ENCODE data around the gene DNAH9. TPM values are rescaled to one million over a fixed set of nuclear protein-coding genes. Genes with fewer than 3 reads are reported as not detected.

The DNAH9 gene
- polyA plus RNA-seq, 1 donor (not counting 4 experiments of a cell fraction or from before 2014, with no cell fraction given) = 0.42 TPM

DNA sequence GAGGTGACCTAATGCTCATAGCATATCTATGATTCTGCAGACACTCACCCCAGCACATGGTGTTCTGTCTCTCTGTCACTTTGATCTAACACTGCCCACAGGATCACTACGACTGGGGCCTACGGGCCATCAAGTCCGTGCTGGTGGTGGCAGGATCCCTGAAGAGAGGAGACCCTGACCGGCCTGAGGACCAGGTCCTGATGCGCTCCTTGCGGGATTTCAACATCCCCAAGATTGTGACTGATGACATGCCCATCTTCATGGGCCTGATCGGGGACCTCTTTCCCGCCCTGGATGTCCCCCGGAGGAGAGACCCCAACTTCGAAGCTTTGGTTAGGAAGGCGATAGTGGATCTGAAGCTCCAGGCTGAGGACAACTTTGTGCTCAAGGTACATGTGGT, 146.4 kb downstream of the DNAH9 start:
- no peak for FAIRE-seq
- no peak overlapping the region for H2AFZ ChIP-seq (ENCODE audit: control insufficient read depth, low read length)

GRCh38 chr17:11747441-11747840, 149.2 kb downstream of the DNAH9 start:
- dilution Hi-C loops (cut with MboI; ENCODE audit: extremely low pct_ligation_motif_present, low sequenced_read_pairs) = no loop called here
- no peak overlapping the region for H3K27ac ChIP-seq (ENCODE audit: control insufficient read depth, insufficient read depth, low read length)
- no peaks in the 10 kb centered on the region for H3K4me1 ChIP-seq (ENCODE audit: control insufficient read depth, extremely low read depth, insufficient read depth, low read length)
- H3K4me2 ChIP-seq (ENCODE audit: control insufficient read depth, extremely low read depth, insufficient read depth, low read depth, low read length) = no peak overlapping the region
- H3K79me2 ChIP-seq (ENCODE audit: control insufficient read depth, insufficient read depth, low read length) = no peaks in the 10 kb centered on the region
- no peak overlapping the region for H3K4me3 ChIP-seq (ENCODE audit: control insufficient read depth in 2 of 3, extremely low read depth in 1 of 3, insufficient read depth in 2 of 3, low read depth in 1 of 3, low read length in 3 of 3)
- no peaks in the 10 kb centered on the region for H3K9me3 ChIP-seq (ENCODE audit: control insufficient read depth, low read depth, low read length)
- no peaks in the 10 kb centered on the region for H3K27me3 ChIP-seq (ENCODE audit: control insufficient read depth, extremely low read depth, insufficient read depth, low read length)
- H3K36me3 ChIP-seq (ENCODE audit: control insufficient read depth in 2 of 2, extremely low read depth in 1 of 2, insufficient read depth in 2 of 2, low read length in 2 of 2) = no peaks in the 10 kb centered on the region
- DNase-seq (ENCODE audit: low read depth, low spot score) (no peak), FAIRE-seq (no peak)
- no peaks in the 10 kb centered on the region for H4K20me1 ChIP-seq (ENCODE audit: control insufficient read depth, extremely low read depth, insufficient read depth, low read length)
- TF ChIP-seq EZH2 (IDR thresholded peaks at IDR 0.05; ENCODE audit: low read length) = no peak
- TF ChIP-seq CTCF (optimal IDR thresholded peaks at IDR 0.05 in 1 of 3, IDR thresholded peaks at IDR 0.05 in 1 of 3, conservative IDR thresholded peaks at IDR 0.05 in 1 of 3; ENCODE audit: extremely low read depth in 1 of 3, insufficient read depth in 2 of 3, low read length in 3 of 3) = no peak
- H3K9me1 ChIP-seq (ENCODE audit: control insufficient read depth, extremely low read depth, insufficient read depth, low read length) = no peaks in the 10 kb centered on the region
- H2AFZ ChIP-seq (ENCODE audit: control insufficient read depth, low read length) = no peak overlapping the region
- no peak overlapping the region for H3K9ac ChIP-seq (ENCODE audit: control insufficient read depth, extremely low read depth, insufficient read depth, low read length)

More for the DNA sequence above, 146.4 kb downstream of the DNAH9 start:
- Histone ChIP-seq H3K4me2 (ENCODE audit: control insufficient read depth, extremely low read depth, insufficient read depth, low read depth, low read length) (no peak overlapping the region), H3K79me2 (ENCODE audit: control insufficient read depth, insufficient read depth, low read length) (no peaks in the 10 kb centered on the region), H3K9me1 (ENCODE audit: control insufficient read depth, extremely low read depth, insufficient read depth, low read length) (no peaks in the 10 kb centered on the region), H3K27ac (ENCODE audit: control insufficient read depth, insufficient read depth, low read length) (no peak overlapping the region), H3K4me1 (ENCODE audit: control insufficient read depth, extremely low read depth, insufficient read depth, low read length) (no peaks in the 10 kb centered on the region), H3K9me3 (ENCODE audit: control insufficient read depth, low read depth, low read length) (no peaks in the 10 kb centered on the region), H3K4me3 (ENCODE audit: control insufficient read depth in 2 of 3, extremely low read depth in 1 of 3, insufficient read depth in 2 of 3, low read depth in 1 of 3, low read length in 3 of 3) (no peak overlapping the region), H3K27me3 (ENCODE audit: control insufficient read depth, extremely low read depth, insufficient read depth, low read length) (no peaks in the 10 kb centered on the region), H3K9ac (ENCODE audit: control insufficient read depth, extremely low read depth, insufficient read depth, low read length) (no peak overlapping the region), H4K20me1 (ENCODE audit: control insufficient read depth, extremely low read depth, insufficient read depth, low read length) (no peaks in the 10 kb centered on the region), H3K36me3 (ENCODE audit: control insufficient read depth in 2 of 2, extremely low read depth in 1 of 2, insufficient read depth in 2 of 2, low read length in 2 of 2) (no peaks in the 10 kb centered on the region)
- TF ChIP-seq CTCF (optimal IDR thresholded peaks at IDR 0.05 in 1 of 3, IDR thresholded peaks at IDR 0.05 in 1 of 3, conservative IDR thresholded peaks at IDR 0.05 in 1 of 3; ENCODE audit: extremely low read depth in 1 of 3, insufficient read depth in 2 of 3, low read length in 3 of 3) (no peak), EZH2 (IDR thresholded peaks at IDR 0.05; ENCODE audit: low read length) (no peak)
- DNase-seq (ENCODE audit: low read depth, low spot score) = no peak
- dilution Hi-C loops (cut with MboI; ENCODE audit: extremely low pct_ligation_motif_present, low sequenced_read_pairs) = no loop called here
